HG02884 (cell line): ENCODE measurements around the gene PTGS2.
"Not testable (repeated sequence)": the region's sequence is repeated elsewhere in the genome, so short reads cannot be mapped to it uniquely, and the experiment has no call there.

Experiments
- ATAC-seq: cut with Tn5 transposase; IDR thresholded peaks from one replicate; pipeline ENCODE4 v1.9.1; 2021; ENCODE audit warnings: mild to moderate bottlenecking, moderate library complexity; ENCODE audit not compliant: unreplicated experiment

PTGS2 gene

GRCh38 chr1:186670297-186671135, 9.7 kb downstream of the PTGS2 start:
- ATAC-seq: no peak

DNA sequence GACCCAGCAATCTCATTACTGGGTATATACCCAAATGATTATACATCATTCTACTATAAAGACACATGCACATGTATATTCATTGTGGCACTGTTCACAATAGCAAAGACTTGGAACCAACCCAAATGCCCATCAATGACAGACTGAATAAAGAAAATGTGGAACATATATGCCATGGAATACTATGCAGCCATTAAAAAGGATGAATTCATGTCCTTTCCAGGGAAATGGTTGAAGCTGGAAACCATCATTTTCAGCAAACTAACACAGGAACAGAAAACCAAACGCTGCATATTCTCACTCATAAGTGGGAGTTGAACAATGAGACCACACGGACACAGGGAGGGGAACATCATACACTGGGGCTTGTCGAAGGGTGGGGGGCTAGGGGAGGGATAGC, 10.4 kb downstream of the PTGS2 start:
- ATAC-seq: not testable (repeated sequence)

DNA sequence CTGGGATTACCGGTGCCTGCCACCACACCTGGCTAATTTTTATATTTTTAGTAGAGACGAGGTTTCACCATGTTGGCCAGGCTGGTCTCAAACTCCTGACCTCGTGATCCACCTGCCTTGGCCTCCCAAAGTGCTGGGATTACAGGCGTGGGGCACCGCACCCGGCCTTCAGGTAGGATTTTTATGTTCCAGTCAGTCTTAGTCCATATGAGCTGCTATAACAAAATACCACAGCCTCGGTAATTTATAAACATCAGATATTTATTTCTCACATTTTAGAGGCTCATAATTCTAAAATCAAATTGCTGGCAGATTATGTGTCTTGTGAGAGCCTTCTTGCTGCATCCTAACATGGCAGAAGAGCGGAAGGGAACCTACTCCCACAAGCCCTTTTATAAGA, 16.0 kb downstream of the PTGS2 start:
- not testable (repeated sequence) for ATAC-seq

GRCh38 chr1:186662752-186663151, 17.5 kb downstream of the PTGS2 start:
- ATAC-seq: no peak

DNA sequence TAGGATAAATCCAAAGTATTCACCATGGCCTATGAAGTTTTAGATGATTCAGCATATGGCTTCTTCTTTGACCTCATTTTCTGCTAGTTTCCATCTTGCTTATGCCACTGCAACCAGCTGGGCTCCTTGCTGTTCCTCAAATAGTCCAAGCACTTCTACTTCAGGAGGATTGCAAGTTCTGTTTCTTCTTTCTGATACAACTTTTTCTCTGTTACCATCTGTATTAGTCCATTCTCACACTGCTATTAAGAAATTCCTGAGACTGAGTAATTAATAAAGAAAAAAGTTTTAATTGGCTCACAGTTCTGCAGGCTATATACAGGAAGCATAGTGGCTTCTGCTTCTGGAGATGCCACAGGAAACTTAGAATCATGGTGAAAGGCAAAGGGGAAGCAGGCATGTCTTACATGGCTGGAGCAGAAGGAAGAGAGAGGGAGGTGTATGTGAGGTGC, 20.3 kb downstream of the PTGS2 start:
- no peak for ATAC-seq

DNA sequence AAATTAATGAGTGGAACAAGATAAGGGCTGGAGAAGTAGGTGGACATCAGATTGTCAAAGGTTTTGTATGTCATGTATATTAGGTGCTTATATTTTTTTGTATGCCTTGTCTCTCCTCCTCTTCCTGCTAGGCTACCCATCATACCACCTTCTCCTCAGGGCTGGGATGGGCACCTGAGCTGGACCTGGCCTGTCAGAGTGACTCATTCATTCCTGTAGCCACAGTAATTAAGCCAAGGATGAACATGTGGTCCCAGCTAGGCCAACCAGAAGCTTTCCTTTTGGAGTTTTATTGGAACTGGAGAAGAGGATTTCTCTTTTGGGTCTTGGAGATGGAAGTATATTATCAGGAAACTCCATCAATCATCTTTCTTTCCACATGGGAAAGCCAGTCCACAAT, 21.2 kb downstream of the PTGS2 start:
- ATAC-seq: no peak

GRCh38 chr1:186657481-186657880, 22.7 kb downstream of the PTGS2 start:
- ATAC-seq: no peak

DNA sequence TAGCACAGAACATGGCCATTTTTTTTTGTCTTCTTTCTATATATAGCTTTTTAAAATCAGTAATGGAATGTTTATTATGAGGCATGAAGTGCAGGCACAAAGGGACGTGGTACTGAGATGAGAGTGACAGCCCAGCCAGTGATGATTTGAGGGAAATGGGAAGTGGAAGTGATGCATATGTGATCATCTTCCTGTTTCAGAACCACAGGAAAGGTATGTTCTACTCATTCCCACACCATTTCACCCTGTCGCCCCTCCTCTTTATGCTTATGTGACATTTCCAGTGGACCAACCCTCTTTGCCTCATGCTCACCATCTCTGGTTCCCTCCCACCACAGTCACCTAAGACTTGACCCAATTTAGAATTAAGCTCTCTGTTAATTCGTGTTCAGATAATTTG, 24.3 kb downstream of the PTGS2 start:
- no peak for ATAC-seq

GRCh38 chr1:186654741-186655140, 25.5 kb downstream of the PTGS2 start:
- ATAC-seq: no peak

DNA sequence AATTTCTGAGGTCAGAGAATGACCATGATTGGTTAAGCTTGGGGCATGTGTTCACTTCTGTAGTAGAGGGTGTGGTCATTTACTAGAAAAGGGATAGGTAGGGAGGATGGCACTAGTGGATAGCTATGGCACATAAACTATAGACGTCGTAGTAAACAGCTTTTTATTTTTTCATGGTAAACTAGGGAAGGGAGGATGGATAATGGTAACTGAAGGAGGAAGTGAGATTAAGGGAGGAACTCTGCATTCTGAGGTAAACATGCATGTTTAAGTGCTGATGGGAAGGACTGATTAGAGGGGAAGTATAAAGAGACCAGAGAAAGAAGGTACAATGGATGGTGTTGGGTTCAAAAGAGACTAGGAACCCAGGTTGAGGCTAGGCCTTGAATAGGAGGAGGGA, 26.9 kb downstream of the PTGS2 start:
- no peak for ATAC-seq

DNA sequence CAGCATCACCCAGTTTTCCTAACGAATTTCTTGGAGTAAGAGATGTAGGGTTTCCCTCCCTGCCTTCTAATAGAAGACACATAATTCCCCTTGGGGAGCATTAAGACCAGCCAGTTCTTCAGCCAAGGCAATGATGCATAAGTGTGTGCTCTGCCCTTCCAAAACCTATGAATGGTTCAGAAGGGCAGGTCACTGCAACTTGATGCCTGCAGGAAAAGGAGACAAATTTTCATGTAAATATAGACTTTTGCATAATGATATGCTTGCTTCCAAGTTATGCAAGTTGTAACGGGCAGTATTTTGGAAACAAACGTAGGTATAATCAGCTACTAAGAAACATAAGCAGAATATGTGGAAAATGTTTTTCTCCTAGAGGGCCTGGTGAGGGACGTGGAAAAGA, 31.6 kb downstream of the PTGS2 start:
- ATAC-seq: no peak

- ATAC-seq: not testable (repeated sequence)
These were observed 32.2 kb downstream of the PTGS2 start for GRCh38 chr1:186647985-186648384.

- no peak for ATAC-seq
These were observed 36.6 kb downstream of the PTGS2 start for GRCh38 chr1:186643614-186644013.

- not testable (repeated sequence) for ATAC-seq
These were observed 42.7 kb downstream of the PTGS2 start for GRCh38 chr1:186637567-186637966.

GRCh38 chr1:186636786-186637185, 43.4 kb downstream of the PTGS2 start:
- ATAC-seq: no peak

DNA sequence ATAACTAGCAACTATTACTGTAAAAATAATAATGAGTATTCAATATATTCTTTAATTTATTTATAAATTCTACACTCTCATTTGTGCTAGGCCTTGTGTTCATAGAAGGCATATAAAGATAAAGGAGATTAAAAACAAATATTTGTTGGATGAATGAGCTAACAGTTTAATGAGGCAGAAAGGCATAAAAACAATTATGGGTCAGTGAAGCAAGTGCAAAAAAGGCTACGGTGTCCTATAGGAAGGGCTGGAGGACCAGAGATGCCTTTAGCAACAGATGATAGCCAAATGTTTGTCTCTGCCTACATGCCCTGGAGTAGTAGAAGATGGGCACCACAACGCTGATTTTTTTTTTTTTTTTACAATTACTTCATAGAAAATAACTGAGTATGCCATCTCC, 45.7 kb downstream of the PTGS2 start:
- no peak for ATAC-seq

DNA sequence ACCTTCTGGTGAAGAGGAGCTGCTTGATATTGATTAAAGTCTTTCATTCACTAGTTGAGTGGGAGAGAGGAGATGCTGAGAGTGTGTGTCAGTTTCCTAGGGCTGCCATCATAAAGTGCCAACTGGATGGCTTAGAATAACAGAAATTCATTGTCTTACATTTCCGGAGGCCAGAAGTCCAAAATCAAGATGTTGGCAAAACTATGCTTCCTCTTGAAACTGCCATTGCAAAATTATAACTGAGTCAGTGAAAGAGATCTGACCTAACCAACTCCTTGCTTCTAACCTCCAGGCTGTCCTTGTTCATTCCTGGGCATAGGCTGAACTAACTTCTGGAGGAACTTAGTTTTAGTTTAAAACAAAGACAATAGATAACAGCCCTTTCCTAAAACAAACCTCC, 47.1 kb downstream of the PTGS2 start:
- no peak for ATAC-seq

DNA sequence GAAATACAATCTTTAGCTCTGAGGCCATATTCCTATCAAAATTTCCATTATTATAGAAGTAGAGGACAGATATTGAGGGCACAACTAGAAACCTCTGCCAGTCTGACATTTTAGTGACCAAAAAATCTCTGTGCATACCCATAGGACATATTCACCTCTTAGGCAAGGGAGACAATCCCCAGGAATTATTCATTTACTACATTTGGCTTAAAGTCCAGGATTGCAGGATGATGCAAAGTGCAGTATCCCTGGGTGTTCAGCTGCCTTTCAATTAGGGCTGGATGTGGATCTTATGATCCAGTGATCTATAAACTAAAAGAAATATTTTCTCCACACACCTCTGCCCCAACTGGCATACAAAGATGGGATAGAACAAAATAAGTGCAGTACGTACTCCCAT, 50.9 kb downstream of the PTGS2 start:
- ATAC-seq: no peak

DNA sequence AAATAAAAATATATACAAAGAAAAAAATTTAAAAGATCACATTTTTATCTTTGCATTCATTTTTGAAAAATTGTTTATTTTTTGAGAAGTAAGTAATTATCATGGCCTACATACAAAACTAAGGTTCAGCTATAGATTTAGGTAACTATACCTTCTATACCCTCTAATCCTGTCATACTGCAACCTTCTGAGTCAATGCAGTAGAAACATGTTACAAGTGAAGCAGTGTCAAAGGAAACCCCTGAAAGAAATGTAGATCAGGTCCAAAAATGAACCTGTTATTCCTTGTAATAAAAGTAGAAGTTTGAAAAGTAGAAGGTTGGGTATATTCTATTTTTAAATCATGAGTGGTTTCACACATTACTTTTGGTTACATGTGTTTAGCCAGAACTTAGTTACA, 51.3 kb downstream of the PTGS2 start:
- ATAC-seq: peak; percentile 72

DNA sequence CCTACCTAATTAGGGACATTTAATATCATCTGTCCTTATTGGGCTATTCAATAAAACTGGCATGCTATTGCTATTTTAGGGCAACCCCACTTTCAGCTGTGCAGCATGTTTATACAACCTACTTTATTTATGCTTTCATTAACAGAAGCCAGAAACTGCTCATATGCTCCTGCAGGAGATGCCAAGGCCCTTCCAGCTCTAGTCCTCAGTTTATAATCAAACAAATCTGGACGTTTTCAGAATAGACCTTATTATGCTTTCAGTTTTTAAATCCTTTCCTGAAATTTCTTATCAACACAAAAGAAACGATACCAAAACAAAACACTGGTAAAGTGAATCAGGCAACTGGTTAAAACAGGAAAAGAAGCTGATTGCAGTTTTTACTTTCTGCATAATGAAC, 53.2 kb downstream of the PTGS2 start:
- ATAC-seq: no peak

GRCh38 chr1:186626356-186626932, 53.8 kb downstream of the PTGS2 start:
- ATAC-seq: peak; percentile 70

DNA sequence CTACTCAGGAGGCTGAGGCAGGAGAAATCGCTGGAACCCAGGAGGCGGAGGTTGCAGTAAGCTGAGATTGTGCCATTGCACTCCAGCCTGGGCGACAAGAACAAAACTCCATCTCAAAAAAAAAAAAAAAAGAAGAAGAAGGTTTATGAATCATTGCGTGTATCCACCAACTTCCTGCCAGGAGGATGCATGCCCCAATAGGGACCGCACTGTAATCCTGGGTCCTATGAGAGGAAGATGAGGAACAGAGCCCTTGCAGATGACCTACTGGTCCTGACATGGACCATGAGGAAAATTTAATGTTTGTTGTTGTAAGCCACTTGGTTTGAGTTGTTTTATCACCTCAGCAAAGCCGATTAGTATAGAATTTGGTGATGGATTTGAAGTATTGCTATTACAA, 56.7 kb downstream of the PTGS2 start:
- no peak for ATAC-seq
